Stomach (tissue), 19 donors: ENCODE data around the gene EHMT2. TPM values are rescaled to one million over a fixed set of nuclear protein-coding genes. Genes with fewer than 3 reads are reported as not detected.
A peak's percentile ranks its signal among the peaks of the same experiment; 100 is the strongest.

ENCODE experiments used
- DNase-seq, 2 donors: peaks; one replicate each; pipeline versions ENCODE4 v3.0.0 to v3.0.0-alpha.2; 2013 to 2019
- H3K27ac ChIP-seq, 5 donors: fragments of 200-600 bp in 4 of 5; sonication (generic) in 4 of 5; one replicate each; pipeline ENCODE4 v1.5.1; 2013 to 2019; ENCODE audit warnings: mild to moderate bottlenecking in 1 of 5, moderate library complexity in 1 of 5
- H3K27me3 ChIP-seq, 3 donors: fragments of 200-600 bp; sonication (generic); one replicate each; pipeline ENCODE4 v1.5.1; 2017 to 2019; ENCODE audit warnings: mixed run types in 1 of 3
- H3K36me3 ChIP-seq, 4 donors: fragments of 200-600 bp; sonication (generic); 1 replicate in 3 of 4; 2 replicates in 1 of 4; pipeline ENCODE4 v1.5.1; 2016 to 2019
- H3K4me1 ChIP-seq, 4 donors: fragments of 200-600 bp; sonication (generic); one replicate each; pipeline ENCODE4 v1.5.1; 2016 to 2019
- H3K4me3 ChIP-seq, 4 donors: fragments of 200-600 bp; sonication (generic) in 3 of 4; one replicate each; pipeline ENCODE4 v1.5.1; 2016 to 2019; ENCODE audit warnings: mild to moderate bottlenecking in 1 of 4
- H3K9me3 ChIP-seq, 4 donors: fragments of 200-600 bp; sonication (generic); one replicate each; pipeline ENCODE4 v1.5.1; 2016 to 2019
- EP300 ChIP-seq: sonication (generic); formaldehyde crosslinking; IDR thresholded peaks from one replicate; pipeline ENCODE4 v1.6.1; 2017; ENCODE audit warnings: antibody characterized with exemption
- POLR2A ChIP-seq, 4 donors: fragments of 450-650 bp; IDR thresholded peaks; one replicate each; pipeline ENCODE4 v1.6.1; 2016; ENCODE audit warnings: antibody characterized with exemption in 4 of 4, control low read depth in 2 of 4, mild to moderate bottlenecking in 1 of 4, moderate library complexity in 1 of 4
- POLR2AphosphoS5 ChIP-seq, 3 donors: sonication (generic); formaldehyde crosslinking; IDR thresholded peaks; one replicate each; pipeline ENCODE4 v1.6.1; 2016; ENCODE audit warnings: antibody characterized with exemption in 3 of 3
- WGBS, 5 donors: extraction: QIAGEN DNeasy Blood & Tissue Kit in 3 of 5; methylation state at CpG; one replicate each; pipeline versions ENCODE4 v1.1.5 to v1.1.7; 2013 to 2018; 5-methylcytosine and 5-hydroxymethylcytosine counted together
- intact Hi-C: fragments of 100-400 bp; cut with DNase I; formaldehyde crosslinking; loops from one replicate; pipeline ENCODE4 v1.15.1; 2023; ENCODE audit warnings: low total_unique reads
- long read RNA-seq, 10 donors: transcript quantifications; one replicate each; lab custom pipeline, GENCODE V29; 2026
- polyA plus RNA-seq, 3 donors: library from polyadenylated mRNA; stranded (reverse); fragments of 200-250 nt; gene quantifications; one replicate each; pipeline ENCODE4 v1.2.3, GENCODE V29; 2013
- total RNA-seq, 5 donors: library from RNA; depleted of rRNA; stranded (reverse); fragments of >200 nt; gene quantifications; one replicate each; pipeline versions ENCODE4 v1.1.0 to v1.2.3, GENCODE V29; 2014 to 2016
- TF ChIP-seq, protein P1 (sequence below), 7 experiments: fragments of 450-650 bp in 4 of 7; fragments of 200-600 bp in 3 of 7; sonication (generic) in 3 of 7; IDR thresholded peaks; one replicate each; pipeline ENCODE4 v1.5.1; 2016 to 2019; ENCODE audit warnings: antibody characterized with exemption in 7 of 7, control low read depth in 2 of 7, mild to moderate bottlenecking in 1 of 7
- donor health status: healthy with polysubstance abuse.
- donor health status: Bipolar disorder and iron deficiency.
- donor health status: healthy.

The EHMT2 gene
- total RNA-seq (10 to 100 TPM; 12.1 to 58.0 (median 31.7) TPM), polyA plus RNA-seq (10 to 100 TPM; 27.3 to 43.2 (median 35.4) TPM)
- long read RNA-seq, donor 1, partial matches to known transcripts, result 0 of 2 reads
- long read RNA-seq, donor 1, other reads (novel, unspliced or antisense), result 0 of 2 reads
- long read RNA-seq, donor 2, partial matches to known transcripts, result 0 of 5 reads
- long read RNA-seq, donor 2, other reads (novel, unspliced or antisense), result 0 of 5 reads
- long read RNA-seq, donor 3, partial matches to known transcripts, result 6 of 8 reads
- long read RNA-seq, donor 3, other reads (novel, unspliced or antisense), result 0 of 8 reads
- long read RNA-seq, donor 4, partial matches to known transcripts, result 0 of 1 reads
- long read RNA-seq, donor 4, other reads (novel, unspliced or antisense), result 0 of 1 reads
- long read RNA-seq, donor 5, transcript EHMT2-208 (4 exons, 1,454 nt), result major isoform, 9 of 18 reads
- long read RNA-seq, donor 5, partial matches to known transcripts, result 5 of 18 reads
- long read RNA-seq, donor 5, other reads (novel, unspliced or antisense), result 0 of 18 reads
- long read RNA-seq, donor 6, full-length matches to known transcripts, result 17 of 51 reads
- long read RNA-seq, donor 6, partial matches to known transcripts, result 34 of 51 reads
- long read RNA-seq, donor 6, other reads (novel, unspliced or antisense), result 0 of 51 reads
- long read RNA-seq, donor 7, transcript EHMT2-208 (4 exons, 1,454 nt), result major isoform, 5 of 5 reads
- long read RNA-seq, donor 7, partial matches to known transcripts, result 0 of 5 reads
- long read RNA-seq, donor 7, other reads (novel, unspliced or antisense), result 0 of 5 reads
- long read RNA-seq, donor 8, partial matches to known transcripts, result 5 of 9 reads
- long read RNA-seq, donor 8, other reads (novel, unspliced or antisense), result 0 of 9 reads
- long read RNA-seq, donor 9, partial matches to known transcripts, result 0 of 3 reads
- long read RNA-seq, donor 9, other reads (novel, unspliced or antisense), result 0 of 3 reads
- long read RNA-seq, donor 10, partial matches to known transcripts, result 0 of 2 reads
- long read RNA-seq, donor 10, other reads (novel, unspliced or antisense), result 0 of 2 reads

DNA sequence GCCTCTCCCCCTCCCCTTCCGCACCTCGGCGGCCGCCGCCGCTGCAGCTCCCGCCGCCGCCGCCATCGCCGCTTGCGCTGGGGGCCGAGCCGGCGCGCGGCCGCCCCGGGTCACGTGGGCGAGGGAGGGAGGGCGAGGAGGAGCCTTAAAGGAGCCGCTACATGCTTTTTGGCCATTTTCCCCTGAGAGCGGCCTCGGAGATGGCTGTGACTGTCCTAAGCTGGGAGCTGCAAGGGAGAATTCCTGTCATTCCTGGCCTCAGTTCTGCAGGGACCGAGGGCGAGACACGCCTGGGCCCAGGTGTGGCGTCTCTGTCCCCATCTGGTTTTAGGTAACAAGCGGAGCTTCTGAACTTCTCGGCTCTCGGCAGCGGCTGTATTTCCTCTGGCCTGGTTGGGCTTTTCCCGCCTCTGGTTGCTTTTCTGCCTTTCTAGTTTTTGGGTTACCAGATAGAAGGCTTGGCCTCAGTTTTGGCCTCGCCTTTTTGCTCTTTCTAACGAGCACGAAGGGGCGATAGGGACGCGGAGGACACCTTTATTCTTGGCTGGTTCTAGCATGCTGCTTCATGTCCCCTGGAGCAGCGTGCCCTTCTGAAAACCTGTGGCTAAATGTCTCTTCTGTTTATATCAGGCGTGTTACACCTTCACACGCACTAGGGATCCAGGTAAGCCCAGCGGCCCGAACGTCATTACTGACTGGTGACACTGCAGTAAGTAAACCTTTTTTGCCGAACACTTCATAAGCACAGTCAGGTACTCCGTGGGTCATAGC, at the start of gene EHMT2:
Gene EHMT2, minus strand, starts transcription at position 87 of the 771 bp plus-strand sequence. Its CDS starts 21 bp downstream, at position 66.
- Histone ChIP-seq H3K36me3 (peaks cover 13 to 37% (median 33%) of the 10 kb centered on the region in 4 donors), H3K9me3 (no peaks in the 10 kb centered on the region), H3K27ac (peak within 1 kb of the TSS; percentile 85 to 91 (median 89)), H3K27me3 (no peaks in the 10 kb centered on the region), H3K4me3 (peak within 1 kb of the TSS; percentile 96 to 100 (median 100)), H3K4me1 (peaks cover 29 to 60% (median 50%) of the 10 kb centered on the region in 4 donors)
- intact Hi-C loops, result no loop called here
- DNase-seq, result peak; percentile 85 to 97
- 0 to 1% (median 1%) methylated on average over 25 to 48 of the region's 49 CpGs for WGBS, 5 donors
- TF ChIP-seq EP300, result no peak
- peak; percentile 42 to 69 (median 52) for TF ChIP-seq POLR2AphosphoS5 (IDR thresholded peaks at IDR 0.05)

DNA sequence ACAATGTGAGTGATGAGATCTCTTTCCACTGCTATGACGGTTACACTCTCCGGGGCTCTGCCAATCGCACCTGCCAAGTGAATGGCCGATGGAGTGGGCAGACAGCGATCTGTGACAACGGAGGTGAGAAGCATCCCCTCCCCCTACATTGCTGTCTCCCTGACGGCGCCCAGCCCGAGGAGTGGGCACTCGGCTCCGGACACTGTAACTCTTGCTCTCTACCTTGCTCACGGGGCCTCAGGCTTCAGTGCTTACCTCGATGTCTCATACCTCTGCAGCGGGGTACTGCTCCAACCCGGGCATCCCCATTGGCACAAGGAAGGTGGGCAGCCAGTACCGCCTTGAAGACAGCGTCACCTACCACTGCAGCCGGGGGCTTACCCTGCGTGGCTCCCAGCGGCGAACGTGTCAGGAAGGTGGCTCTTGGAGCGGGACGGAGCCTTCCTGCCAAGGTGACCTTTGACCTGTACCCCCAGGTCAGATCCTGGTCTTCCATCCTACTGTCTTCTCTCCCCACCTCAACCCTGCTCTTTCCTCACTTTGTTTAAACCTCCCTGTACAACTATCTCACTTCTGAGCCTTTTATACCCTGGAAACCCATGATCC, 49.7 kb upstream of the EHMT2 start:
- peak overlapping the region in 2 of 5 donors; percentile 86 to 91 for H3K27ac ChIP-seq
- intact Hi-C loops, result no loop called here
- no peak for DNase-seq
- H3K36me3 ChIP-seq, result peaks cover 0 to 31% (median 19%) of the 10 kb centered on the region in 4 donors
- peak overlapping the region in 1 of 4 donors; percentile 48 for H3K4me3 ChIP-seq
- 84 to 93% (median 90%) methylated on average over 20 to 24 of the region's 24 CpGs for WGBS, 5 donors
- peaks cover 8 to 38% (median 18%) of the 10 kb centered on the region in 4 donors for H3K4me1 ChIP-seq
- no peak for TF ChIP-seq POLR2AphosphoS5 (IDR thresholded peaks at IDR 0.05)
- TF ChIP-seq, protein P1, sequence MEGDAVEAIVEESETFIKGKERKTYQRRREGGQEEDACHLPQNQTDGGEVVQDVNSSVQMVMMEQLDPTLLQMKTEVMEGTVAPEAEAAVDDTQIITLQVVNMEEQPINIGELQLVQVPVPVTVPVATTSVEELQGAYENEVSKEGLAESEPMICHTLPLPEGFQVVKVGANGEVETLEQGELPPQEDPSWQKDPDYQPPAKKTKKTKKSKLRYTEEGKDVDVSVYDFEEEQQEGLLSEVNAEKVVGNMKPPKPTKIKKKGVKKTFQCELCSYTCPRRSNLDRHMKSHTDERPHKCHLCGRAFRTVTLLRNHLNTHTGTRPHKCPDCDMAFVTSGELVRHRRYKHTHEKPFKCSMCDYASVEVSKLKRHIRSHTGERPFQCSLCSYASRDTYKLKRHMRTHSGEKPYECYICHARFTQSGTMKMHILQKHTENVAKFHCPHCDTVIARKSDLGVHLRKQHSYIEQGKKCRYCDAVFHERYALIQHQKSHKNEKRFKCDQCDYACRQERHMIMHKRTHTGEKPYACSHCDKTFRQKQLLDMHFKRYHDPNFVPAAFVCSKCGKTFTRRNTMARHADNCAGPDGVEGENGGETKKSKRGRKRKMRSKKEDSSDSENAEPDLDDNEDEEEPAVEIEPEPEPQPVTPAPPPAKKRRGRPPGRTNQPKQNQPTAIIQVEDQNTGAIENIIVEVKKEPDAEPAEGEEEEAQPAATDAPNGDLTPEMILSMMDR (IDR thresholded peaks at IDR 0.05), result no peak
- TF ChIP-seq POLR2A (IDR thresholded peaks at IDR 0.05), result no peak
- no peak for TF ChIP-seq EP300
- no peaks in the 10 kb centered on the region for H3K9me3 ChIP-seq
- no peaks in the 10 kb centered on the region for H3K27me3 ChIP-seq

GRCh38 chr6:31946370-31946885, 48.9 kb upstream of the EHMT2 start:
- WGBS, 5 donors, result 52 to 67% (median 62%) methylated on average over 10 to 11 of the region's 11 CpGs
- DNase-seq, result no peak
- TF ChIP-seq, protein P1 (IDR thresholded peaks at IDR 0.05), result no peak
- TF ChIP-seq EP300 (no peak), POLR2AphosphoS5 (IDR thresholded peaks at IDR 0.05) (no peak), POLR2A (IDR thresholded peaks at IDR 0.05) (no peak)

More at GRCh38 chr6:31946370-31946885, 48.9 kb upstream of the EHMT2 start:
- H3K4me3 ChIP-seq, result peak overlapping the region; percentile 22 to 48 (median 30)
- intact Hi-C loops, result no loop called here
- H3K9me3 ChIP-seq, result no peaks in the 10 kb centered on the region
- H3K27ac ChIP-seq, result peak overlapping the region; percentile 71 to 93 (median 86)
- H3K36me3 ChIP-seq, result peaks cover 0 to 24% (median 12%) of the 10 kb centered on the region in 4 donors
- peaks cover 8 to 37% (median 18%) of the 10 kb centered on the region in 4 donors for H3K4me1 ChIP-seq
- no peaks in the 10 kb centered on the region for H3K27me3 ChIP-seq
